Caki2 (cell line): Measurements from ENCODE around the gene CEP95. TPM values are rescaled to one million over a fixed set of nuclear protein-coding genes. Genes with fewer than 3 reads are reported as not detected.

Source experiments
- total RNA-seq: library from RNA; depleted of rRNA; stranded (reverse); fragments of >200 nt; shearing (Covaris generic); gene quantifications from 2 replicates; pipeline ENCODE4 v1.2.3, GENCODE V29; 2014; ENCODE audit warnings: low replicate concordance; rRNA removed

Gene CEP95
- total RNA-seq, 1 experiment from 2014 or later, result 16.5 TPM

Other genes starting within 250 kb of the CEP95 start
- 8.5 and 11.5 TPM in 2 replicates for gene TEX2, start 243.7 kb upstream of the CEP95 start, total RNA-seq
- gene PECAM1, start 116.1 kb upstream of the CEP95 start, total RNA-seq, result not detected in 2 replicates
- gene MILR1, start 57.9 kb upstream of the CEP95 start, total RNA-seq, result 21.9 and 35.9 TPM in 2 replicates
- gene POLG2, start 9.9 kb upstream of the CEP95 start, total RNA-seq, result 1.6 and 1.9 TPM in 2 replicates
- 293 and 315 TPM in 2 replicates for gene DDX5, start 688 bp upstream of the CEP95 start, total RNA-seq
- gene SMURF2, start 155.3 kb downstream of the CEP95 start, total RNA-seq, result 24.6 and 38.6 TPM in 2 replicates